K562 (cell line): ENCODE measurements around the gene TBC1D25. TPM values are rescaled to one million over a fixed set of nuclear protein-coding genes. Genes with fewer than 3 reads are reported as not detected.

Experiments used
- ASH1L ChIP-seq: fragments of 450-650 bp; IDR thresholded peaks from 2 replicates; pipeline ENCODE4 v1.6.1; 2018; ENCODE audit warnings: borderline replicate concordance, mild to moderate bottlenecking, low read depth; ENCODE audit not compliant: partially characterized antibody
- BRD4 ChIP-seq: fragments of 200-600 bp; sonication (generic); IDR thresholded peaks from 2 replicates; pipeline ENCODE4 v1.6.1; 2017; ENCODE audit warnings: inconsistent platforms
- CREM ChIP-seq: IDR thresholded peaks from 2 replicates; pipeline ENCODE4 v1.6.1; 2014; ENCODE audit warnings: antibody characterized with exemption, low read depth
- RBM14 ChIP-seq: fragments of 200-400 bp; formaldehyde crosslinking; IDR thresholded peaks from 2 replicates; pipeline ENCODE4 v1.6.1; 2018; ENCODE audit warnings: low read depth, mild to moderate bottlenecking, low read length, moderate library complexity, borderline replicate concordance; ENCODE audit not compliant: insufficient read depth
- RFX1 ChIP-seq: fragments of 450-650 bp; IDR thresholded peaks from 2 replicates; pipeline ENCODE4 v1.6.1; 2016; ENCODE audit warnings: mild to moderate bottlenecking, moderate library complexity
- SMARCE1 ChIP-seq: fragments of 450-650 bp; IDR thresholded peaks from 2 replicates; pipeline ENCODE4 v1.7.1; 2016; ENCODE audit warnings: mild to moderate bottlenecking
- SOX6 ChIP-seq: fragments of 450-650 bp; IDR thresholded peaks from 2 replicates; pipeline ENCODE4 v1.6.1; 2014; ENCODE audit warnings: mild to moderate bottlenecking
- STAT6 ChIP-seq: sonication (generic); formaldehyde crosslinking; IDR thresholded peaks from 2 replicates; pipeline ENCODE4 v1.8.1; 2023; ENCODE audit warnings: mild to moderate bottlenecking, missing genetic modification reagents
- TEAD4 ChIP-seq, 2 experiments: sonication (generic) in 1 of 2; formaldehyde crosslinking in 1 of 2; IDR thresholded peaks; 2 replicates each; pipeline versions ENCODE4 v1.6.1 to v1.8.0; 2012 to 2022; ENCODE audit warnings: borderline replicate concordance in 1 of 2, inconsistent platforms in 1 of 2, low read length in 1 of 2, mild to moderate bottlenecking in 1 of 2, missing genetic modification reagents in 1 of 2
- THRA ChIP-seq: fragments of 450-650 bp; IDR thresholded peaks from 2 replicates; pipeline ENCODE4 v1.6.1; 2017; ENCODE audit warnings: mild to moderate bottlenecking, moderate library complexity
- ZBTB40 ChIP-seq, 2 experiments: fragments of 450-650 bp in 1 of 2; sonication (generic) in 1 of 2; formaldehyde crosslinking in 1 of 2; IDR thresholded peaks; 2 replicates each; pipeline versions ENCODE4 v1.7.1 to v1.9.0; 2016 to 2022; ENCODE audit warnings: inconsistent platforms in 1 of 2, mild to moderate bottlenecking in 1 of 2, missing genetic modification reagents in 1 of 2
- ZNF436 ChIP-seq: fragments of 250-450, 450-650 bp; sonication (Bioruptor Pico); formaldehyde crosslinking; IDR thresholded peaks from 2 replicates; pipeline ENCODE4 v1.7.0; 2020; ENCODE audit warnings: mild to moderate bottlenecking
- polyA plus RNA-seq, 8 experiments: library from polyadenylated mRNA; depleted of rRNA in 4 of 8; stranded (reverse) in 5 of 8; unstranded in 3 of 8; fragments of >200 nt; fragmentation: Nextera tagmentation in 2 of 8; fragmentation: Illumina TruSeq in 1 of 8; extraction: Ambion mirVana in 2 of 8; extraction: Trizol in 1 of 8; gene quantifications; 2 replicates each; pipeline versions ENCODE4 v1.2.1 to v1.2.3, GENCODE V29; 2011 to 2014; ENCODE audit warnings: inconsistent platforms in 1 of 8, missing spikeins in 1 of 8
- total RNA-seq, 7 experiments: library from RNA; depleted of rRNA in 6 of 7; stranded (reverse); fragments of >200 nt in 6 of 7; fragmentation: Illumina TruSeq in 2 of 7; extraction: Trizol in 2 of 7; gene quantifications; 2 replicates each; pipeline versions ENCODE4 v1.2.1 to v1.2.3, GENCODE V29; 2011 to 2021; ENCODE audit warnings: low replicate concordance in 1 of 7

Gene TBC1D25
- total and polyA plus RNA-seq, 9 of the 15 experiments (the other 6 are each of a cell fraction or from before 2014, with no cell fraction given) = 0.62 to 10.6 (median 3.9) TPM

- TF ChIP-seq SMARCE1 = 0 out of 2 replicates have a peak, but pooled peaks have one; percentile 24
- 0 out of 2 replicates have a peak, but pooled peaks have one; percentile 43 for TF ChIP-seq CREM
- no peak for TF ChIP-seq SOX6
- no peak for TF ChIP-seq STAT6 (CRISPR knock-in tag)
- TF ChIP-seq ZNF436 (CRISPR knock-in tag) = 0 out of 2 replicates have a peak, but pooled peaks have one; percentile 45
- TF ChIP-seq BRD4 = no peak
- no peak for TF ChIP-seq ASH1L
- 0 out of 2 replicates have a peak, but pooled peaks have one; percentile 11 for TF ChIP-seq TEAD4 (IDR thresholded peaks at IDR 0.05; ENCODE audit: low read length)
- TF ChIP-seq TEAD4 (CRISPR knock-in tag; IDR thresholded peaks at IDR 0.05; ENCODE audit: borderline replicate concordance) = no peak
- TF ChIP-seq THRA = no peak
- TF ChIP-seq ZBTB40 (IDR thresholded peaks at IDR 0.05) = peak; percentile 72
- TF ChIP-seq ZBTB40 (CRISPR knock-in tag; IDR thresholded peaks at IDR 0.05) = no peak
- no peak for TF ChIP-seq RFX1
- TF ChIP-seq RBM14 = no peak
Observed at GRCh38 chrX:48508400-48509244, 30.9 kb upstream of the TBC1D25 start, which contains the start of gene PORCN (continued).
